SK-N-SH (cell line): ENCODE results near the gene PTPRD. TPM values are rescaled to one million over a fixed set of nuclear protein-coding genes. Genes with fewer than 3 reads are reported as not detected.

Experiments
- CTCF ChIA-PET: fragments of 300-600, 350-600 bp; formaldehyde crosslinking; extraction: SDS; loops from one replicate; lab custom pipeline; 2021; lab: Yijun Ruan, JAX
- POLR2A ChIA-PET: fragments of 350-600 bp; sonication (Branson Sonifier 250); formaldehyde crosslinking; extraction: SDS; loops from one replicate; lab custom pipeline; 2020; ENCODE audit warnings: antibody characterized with exemption, inconsistent platforms; lab: Yijun Ruan, JAX
- DNase-seq: peaks from one replicate; pipeline ENCODE4 v3.0.0; 2012
- H2AFZ ChIP-seq: fragments of 200-600 bp; sonication (generic); 2 replicates; pipeline ENCODE4 v1.8.1; 2016; ENCODE audit warnings: antibody characterized with exemption, mild to moderate bottlenecking, low read depth
- H3F3A ChIP-seq: fragments of 200-600 bp; sonication (generic); replicated peaks from 2 replicates; pipeline ENCODE3; 2016; ENCODE audit warnings: antibody characterized with exemption, mild to moderate bottlenecking; ENCODE audit not compliant: insufficient read depth
- H3K27ac ChIP-seq, 2 experiments: fragments of 200-500 bp in 1 of 2; fragments of 200-600 bp in 1 of 2; sonication (Bioruptor generic) in 1 of 2; sonication (generic), shearing (Covaris generic) in 1 of 2; 2 replicates each; pipeline versions ENCODE4 v1.5.1 to v1.6.1; 2014 to 2016; ENCODE audit warnings: low read depth in 2 of 2, inconsistent platforms in 1 of 2, low read length in 1 of 2, mild to moderate bottlenecking in 1 of 2, mixed read lengths in 1 of 2
- H3K27me3 ChIP-seq: fragments of 200-600 bp; sonication (generic), shearing (Covaris generic); 2 replicates; pipeline ENCODE4 v1.6.1; 2016; ENCODE audit warnings: mixed run types; ENCODE audit not compliant: insufficient read depth
- H3K36me3 ChIP-seq, 2 experiments: fragments of 200-500 bp in 1 of 2; fragments of 200-600 bp in 1 of 2; sonication (Bioruptor generic) in 1 of 2; sonication (generic) in 1 of 2; replicated peaks in 1 of 2; 2 replicates each; pipeline versions ENCODE3 to v1.5.1; 2014 to 2016; ENCODE audit warnings: low read length in 1 of 2, mild to moderate bottlenecking in 1 of 2; ENCODE audit not compliant: insufficient read depth in 2 of 2, control insufficient read depth in 1 of 2
- H3K4me1 ChIP-seq, 2 experiments: fragments of 200-500 bp in 1 of 2; fragments of 200-600 bp in 1 of 2; sonication (Bioruptor generic) in 1 of 2; sonication (generic), shearing (Covaris generic) in 1 of 2; 2 replicates each; pipeline versions ENCODE4 v1.5.1 to v1.6.1; 2014 to 2016; ENCODE audit warnings: low read depth in 1 of 2, low read length in 1 of 2, mixed run types in 1 of 2; ENCODE audit not compliant: insufficient read depth in 2 of 2, control insufficient read depth in 1 of 2
- H3K4me2 ChIP-seq: fragments of 200-600 bp; sonication (generic), shearing (Covaris generic); 2 replicates; pipeline ENCODE4 v1.6.1; 2017; ENCODE audit warnings: mixed run types
- H3K4me3 ChIP-seq, 2 experiments: fragments of 200-500 bp in 1 of 2; fragments of 200-600 bp in 1 of 2; sonication (Bioruptor generic) in 1 of 2; sonication (generic), shearing (Covaris generic) in 1 of 2; 2 replicates each; pipeline versions ENCODE4 v1.5.1 to v1.8.1; 2014 to 2016; ENCODE audit warnings: low read depth in 2 of 2, inconsistent platforms in 1 of 2, low read length in 1 of 2, mild to moderate bottlenecking in 1 of 2, mixed read lengths in 1 of 2, moderate library complexity in 1 of 2
- H3K79me2 ChIP-seq: fragments of 200-600 bp; sonication (generic); 2 replicates; pipeline ENCODE4 v1.8.1; 2017; ENCODE audit warnings: mild to moderate bottlenecking; ENCODE audit not compliant: insufficient read depth
- H3K9ac ChIP-seq: fragments of 200-600 bp; sonication (generic); 2 replicates; pipeline ENCODE4 v1.6.1; 2017; ENCODE audit warnings: mixed run types
- H3K9me2 ChIP-seq: fragments of 200-600 bp; sonication (generic); 2 replicates; pipeline ENCODE4 v1.6.1; 2017; ENCODE audit warnings: mixed run types
- H3K9me3 ChIP-seq: fragments of 200-600 bp; sonication (generic); 2 replicates; pipeline ENCODE4 v1.6.1; 2017; ENCODE audit warnings: mixed run types, mild to moderate bottlenecking, moderate library complexity
- H4K20me1 ChIP-seq: fragments of 200-600 bp; sonication (generic); 2 replicates; pipeline ENCODE4 v1.6.1; 2017; ENCODE audit warnings: mild to moderate bottlenecking, mixed run types; ENCODE audit not compliant: insufficient read depth
- CHD2 ChIP-seq: fragments of 150-350 bp; IDR thresholded peaks from 2 replicates; pipeline ENCODE4 v1.6.1; 2018; ENCODE audit warnings: low read length; ENCODE audit not compliant: partially characterized antibody
- CTCF ChIP-seq: fragments of 200-600 bp; sonication (generic); IDR thresholded peaks from 2 replicates; pipeline ENCODE4 v1.6.1; 2017; ENCODE audit warnings: antibody characterized with exemption, mild to moderate bottlenecking, moderate library complexity
- EP300 ChIP-seq, 2 experiments: IDR thresholded peaks; 2 replicates each; pipeline versions ENCODE4 v1.4.0 to v1.6.1; 2012; ENCODE audit warnings: borderline replicate concordance in 1 of 2, low read depth in 1 of 2, low read length in 1 of 2
- EZH2phosphoT487 ChIP-seq: fragments of 200-600 bp; sonication (generic); IDR thresholded peaks from 2 replicates; pipeline ENCODE4 v1.6.1; 2017; ENCODE audit warnings: low read depth, mixed run types, mild to moderate bottlenecking, antibody characterized with exemption, moderate library complexity, borderline replicate concordance
- FOXJ3 ChIP-seq: sonication (generic); formaldehyde crosslinking; IDR thresholded peaks from 2 replicates; pipeline ENCODE4 v1.5.1; 2020; ENCODE audit warnings: mild to moderate bottlenecking, missing genetic modification reagents
- FOXM1 ChIP-seq: IDR thresholded peaks from 2 replicates; pipeline ENCODE4 v1.4.0; 2012; ENCODE audit warnings: low read depth, mild to moderate bottlenecking
- GATA2 ChIP-seq: sonication (generic); formaldehyde crosslinking; IDR thresholded peaks from 2 replicates; pipeline ENCODE4 v1.5.0; 2020; ENCODE audit warnings: mild to moderate bottlenecking, missing genetic modification reagents
- MAX ChIP-seq: IDR thresholded peaks from 2 replicates; pipeline ENCODE4 v1.4.0; 2012; ENCODE audit warnings: low read depth
- MXI1 ChIP-seq: IDR thresholded peaks from 2 replicates; pipeline ENCODE4 v1.6.1; 2012; ENCODE audit warnings: mild to moderate bottlenecking, low read depth, low read length, improper control_type of control experiment
- NRF1 ChIP-seq: IDR thresholded peaks from 2 replicates; pipeline ENCODE4 v1.6.1; 2012; ENCODE audit warnings: low read depth, mild to moderate bottlenecking, low read length
- PBX3 ChIP-seq: IDR thresholded peaks from 2 replicates; pipeline ENCODE4; 2012
- RAD21 ChIP-seq: IDR thresholded peaks from 2 replicates; pipeline ENCODE4 v1.6.1; 2012; ENCODE audit warnings: mild to moderate bottlenecking, low read length
- REST ChIP-seq: IDR thresholded peaks from 2 replicates; pipeline ENCODE4 v1.6.1; 2012; ENCODE audit warnings: mild to moderate bottlenecking, low read depth, low read length, moderate library complexity
- SIN3A ChIP-seq: IDR thresholded peaks from 2 replicates; pipeline ENCODE4 v1.6.1; 2012; ENCODE audit warnings: low read depth, mild to moderate bottlenecking, low read length, moderate library complexity, borderline replicate concordance
- TAF1 ChIP-seq: IDR thresholded peaks from 2 replicates; pipeline ENCODE4 v1.6.1; 2012; ENCODE audit warnings: low read depth, mild to moderate bottlenecking, low read length, moderate library complexity, borderline replicate concordance
- TCF12 ChIP-seq: IDR thresholded peaks from 2 replicates; pipeline ENCODE4 v1.4.0; 2012
- TEAD4 ChIP-seq: IDR thresholded peaks from 2 replicates; pipeline ENCODE4 v1.4.0; 2012; ENCODE audit warnings: mild to moderate bottlenecking, borderline replicate concordance; ENCODE audit not compliant: insufficient read depth
- USF1 ChIP-seq: IDR thresholded peaks from 2 replicates; pipeline ENCODE4 v1.4.0; 2012; ENCODE audit warnings: low read depth, borderline replicate concordance
- WGBS: methylation state at CpG from one replicate; pipeline ENCODE4 v1.1.6; 2017; ENCODE audit warnings: low lambda C conversion rate; 5-methylcytosine and 5-hydroxymethylcytosine counted together
- polyA plus RNA-seq, 3 experiments: library from polyadenylated mRNA; depleted of rRNA; stranded (reverse); fragments of >200 nt; gene quantifications; 2 replicates each; pipeline ENCODE4 v1.2.3, GENCODE V29; 2012

PTPRD gene
- polyA plus RNA-seq, 1 of the 3 experiments (the other 2 are of a cell fraction), result 0.15 TPM

- CTCF ChIA-PET, result no interaction called here
- POLR2A ChIA-PET, result no interaction called here
- no peak for DNase-seq
Measured at GRCh38 chr9:8686516-8686915, 1926.3 kb downstream of the PTPRD start.

More at GRCh38 chr9:8686516-8686915, 1926.3 kb downstream of the PTPRD start:
- Histone ChIP-seq H4K20me1 (no peaks in the 10 kb centered on the region), H3K9me2 (no peaks in the 10 kb centered on the region), H3K36me3 (no peaks in the 10 kb centered on the region), H3K9me3 (no peaks in the 10 kb centered on the region), H3K4me1 (no peaks in the 10 kb centered on the region), H3F3A (no peaks in the 10 kb centered on the region), H3K4me3 (no peak overlapping the region), H3K27ac (no peak overlapping the region), H2AFZ (no peak overlapping the region), H3K27me3 (no peaks in the 10 kb centered on the region), H3K9ac (no peak overlapping the region), H3K4me2 (no peak overlapping the region), H3K79me2 (no peaks in the 10 kb centered on the region)
- TF ChIP-seq EP300 (IDR thresholded peaks at IDR 0.05; ENCODE audit: borderline replicate concordance in 1 of 2, low read depth in 1 of 2, low read length in 1 of 2) (no peak), FOXJ3 (CRISPR knock-in tag) (no peak), MAX (no peak), SIN3A (no peak), CHD2 (no peak), TAF1 (no peak), TEAD4 (no peak), PBX3 (no peak), REST (no peak), USF1 (no peak), MXI1 (no peak), CTCF (no peak), NRF1 (no peak), RAD21 (no peak), GATA2 (CRISPR knock-in tag) (no peak), EZH2phosphoT487 (no peak), TCF12 (no peak), FOXM1 (no peak)
- WGBS, result 62% methylated on average over 2 of the region's 2 CpGs
